ENCODE data around the gene METTL16. TPM values are rescaled to one million over a fixed set of nuclear protein-coding genes. Genes with fewer than 3 reads are reported as not detected.

Gene METTL16
- total and polyA plus RNA-seq, 2 of the 8 experiments (the other 6 are each of a cell fraction or from before 2014, with no cell fraction given), result 22.8 to 59.4 TPM

- POLR2A ChIA-PET (ENCODE audit: partially characterized antibody), result interaction anchor here (1.2 to 2.7 kb wide), 3 partner anchors 8 to 40 kb away, joined by 4 to 10 read pairs (median 4); partner anchors contain the start of gene TSR1
- H4K20me1 ChIP-seq (replicated peaks in 1 of 2; ENCODE audit: control insufficient read depth in 1 of 2, insufficient read depth in 2 of 2, low read length in 2 of 2), result peaks cover 2 to 3% of the 10 kb centered on the region in 2 experiments
- no peak for TF ChIP-seq BCL11A (IDR thresholded peaks at IDR 0.05; ENCODE audit: low read depth in 2 of 2, low read length in 2 of 2)
- no peak for TF ChIP-seq EGR1 (IDR thresholded peaks at IDR 0.05; ENCODE audit: borderline replicate concordance, low read depth, low read length)
- no peak for TF ChIP-seq TAF7 (optimal IDR thresholded peaks at IDR 0.05; ENCODE audit: borderline replicate concordance, low read depth, low read length)
- TF ChIP-seq TCF12 (IDR thresholded peaks at IDR 0.05; ENCODE audit: low read depth, low read length), result no peak
- no peak for TF ChIP-seq SUZ12 (IDR thresholded peaks at IDR 0.05; ENCODE audit: low read length)
- no peak for TF ChIP-seq TEAD4 (IDR thresholded peaks at IDR 0.05; ENCODE audit: low read depth, low read length)
- TF ChIP-seq ATF3 (IDR thresholded peaks at IDR 0.05; ENCODE audit: insufficient read depth, low read depth, low read length), result no peak
- TF ChIP-seq MAFK (IDR thresholded peaks at IDR 0.05; ENCODE audit: low read depth, low read length), result no peak
- TF ChIP-seq CHD2 (IDR thresholded peaks at IDR 0.05; ENCODE audit: low read length), result no peak
- no peak for TF ChIP-seq MAX (IDR thresholded peaks at IDR 0.05)
- no peak for TF ChIP-seq CTCF (IDR thresholded peaks at IDR 0.05; ENCODE audit: control extremely low read depth in 1 of 3, insufficient read depth in 1 of 3, low read depth in 1 of 3, low read length in 3 of 3)
Measured at GRCh38 chr17:2376107-2376506, 135.6 kb downstream of the METTL16 start.

More at GRCh38 chr17:2376107-2376506, 135.6 kb downstream of the METTL16 start:
- H3K18ac ChIP-seq (ENCODE audit: extremely low read depth, low read length), result no peak overlapping the region
- H4K91ac ChIP-seq (replicated peaks; ENCODE audit: insufficient read length, low read length), result no peak overlapping the region
- H3K4me1 ChIP-seq (replicated peaks in 1 of 4; ENCODE audit: control insufficient read depth in 3 of 4, insufficient read depth in 4 of 4, low read length in 3 of 4), result no peaks in the 10 kb centered on the region
- CTCF ChIA-PET (ENCODE audit: partially characterized antibody), result interaction anchor here (1.2 to 10.4 kb wide), 4 partner anchors 9 to 43 kb away, joined by 3 to 216 read pairs (median 6); no protein-coding TSS in a partner anchor
- no peak overlapping the region for H2BK120ac ChIP-seq (replicated peaks; ENCODE audit: low read depth, low read length)
- H3K23ac ChIP-seq (ENCODE audit: insufficient read length), result no peak overlapping the region
- peaks cover 2 to 16% (median 9%) of the 10 kb centered on the region in 4 experiments; a peak in 5 of 8 replicates for H3K36me3 ChIP-seq (ENCODE audit: control insufficient read depth in 2 of 4, insufficient read depth in 4 of 4, low read length in 3 of 4)
- H2AK5ac ChIP-seq (ENCODE audit: low read depth, low read length), result no peak overlapping the region
- no peak overlapping the region for H3K4ac ChIP-seq (replicated peaks; ENCODE audit: insufficient read length, low read depth, low read length)
- H4K8ac ChIP-seq (ENCODE audit: extremely low read depth, insufficient read depth, low read length), result no peak overlapping the region
- no peak overlapping the region for H2BK20ac ChIP-seq (ENCODE audit: low read length)
- H3K79me2 ChIP-seq (ENCODE audit: control insufficient read depth in 1 of 2, insufficient read depth in 2 of 2, low read length in 2 of 2), result no peaks in the 10 kb centered on the region
- FAIRE-seq, result no peak
- no peak overlapping the region for H4K5ac ChIP-seq (ENCODE audit: insufficient read length, low read depth, low read length)
- no peak overlapping the region for H3K14ac ChIP-seq (ENCODE audit: insufficient read length)
- H3K4me2 ChIP-seq (ENCODE audit: insufficient read depth in 1 of 2, low read depth in 2 of 2, low read length in 2 of 2), result no peak overlapping the region
- 78% methylated on average over 9 of the region's 14 CpGs; no CpG with 5 or more reads in 1 of the 2 experiments for WGBS, 2 experiments (ENCODE audit: extremely low coverage in 1 of 2, insufficient coverage in 1 of 2, insufficient read length in 1 of 2, insufficient replicate concordance in 2 of 2, low coverage in 1 of 2, low lambda C conversion rate in 2 of 2, missing lambda C conversion rate in 1 of 2)
- H2BK15ac ChIP-seq (ENCODE audit: low read length), result no peak overlapping the region
- no peak overlapping the region for H3K56ac ChIP-seq (replicated peaks; ENCODE audit: insufficient read length, low read depth, low read length)
- H2AFZ ChIP-seq (ENCODE audit: low read length), result no peak overlapping the region
- no peaks in the 10 kb centered on the region for H3K23me2 ChIP-seq (ENCODE audit: low read depth, low read length)
- no peak overlapping the region for H3K27ac ChIP-seq (ENCODE audit: low read depth, low read length)
- no peak overlapping the region for H3K4me3 ChIP-seq (ENCODE audit: extremely low read depth in 1 of 4, insufficient read depth in 2 of 4, low read depth in 3 of 4, low read length in 4 of 4)
- no peak for DNase-seq (ENCODE audit: low read depth in 1 of 2, low spot score in 2 of 2)
- H2BK12ac ChIP-seq (ENCODE audit: low read depth, low read length), result no peak overlapping the region
- H2BK5ac ChIP-seq (ENCODE audit: low read depth, low read length), result no peak overlapping the region
- no peak overlapping the region for H3K9ac ChIP-seq (replicated peaks in 1 of 4; ENCODE audit: extremely low read depth in 1 of 4, low read depth in 3 of 4, low read length in 3 of 4)
- no peaks in the 10 kb centered on the region for H3K9me3 ChIP-seq (ENCODE audit: insufficient read depth in 2 of 2, low read depth in 1 of 2, low read length in 1 of 2)
- H3K79me1 ChIP-seq (ENCODE audit: low read depth, low read length), result no peaks in the 10 kb centered on the region; the same call in 1 of the 2 replicates
- no peaks in the 10 kb centered on the region for H3K27me3 ChIP-seq (replicated peaks in 1 of 4; ENCODE audit: control insufficient read depth in 3 of 4, extremely low read depth in 1 of 4, insufficient read depth in 3 of 4, low read length in 3 of 4)
